LoVo (cell line): ENCODE data around the gene NINJ2.

Experiments used
- DNase-seq: peaks from one replicate; pipeline ENCODE4 v3.0.0-alpha.2; 2016; ENCODE audit warnings: low spot score

The NINJ2 gene

DNA sequence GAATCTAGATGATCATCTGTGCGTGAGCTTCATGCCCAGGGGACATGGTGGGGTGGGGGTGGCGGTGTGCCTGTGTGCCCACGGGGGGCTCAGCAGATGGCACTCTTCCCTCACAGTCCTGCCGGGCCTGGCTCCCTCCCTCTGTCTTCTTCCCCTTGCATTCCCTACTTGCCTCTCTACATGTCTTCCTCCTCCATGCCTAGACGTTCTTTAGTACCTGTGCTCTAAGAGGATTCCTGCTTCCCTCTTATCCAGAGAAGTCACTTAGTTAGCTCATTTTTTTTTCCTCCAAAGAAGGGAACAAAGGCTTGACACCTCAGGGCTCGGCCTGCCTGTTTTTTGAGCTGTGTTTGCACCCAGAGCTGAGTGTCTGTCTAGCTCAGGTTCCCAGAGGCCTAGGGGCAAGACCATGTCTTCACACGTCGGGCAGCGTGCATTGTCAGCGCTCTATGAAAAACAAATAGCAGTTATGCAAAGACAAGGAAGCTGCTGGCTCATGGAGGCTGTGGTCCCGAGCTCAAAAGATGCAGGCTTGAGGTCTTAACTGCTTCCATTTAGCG is 48.8 kb downstream of the NINJ2 start:
- no peak for DNase-seq

GRCh38 chr12:613996-614395 is 49.2 kb downstream of the NINJ2 start:
- no peak for DNase-seq

GRCh38 chr12:612886-613285 is 50.4 kb downstream of the NINJ2 start:
- no peak for DNase-seq

- no peak for DNase-seq
Measured at GRCh38 chr12:612293-612692, 51.0 kb downstream of the NINJ2 start.

DNA sequence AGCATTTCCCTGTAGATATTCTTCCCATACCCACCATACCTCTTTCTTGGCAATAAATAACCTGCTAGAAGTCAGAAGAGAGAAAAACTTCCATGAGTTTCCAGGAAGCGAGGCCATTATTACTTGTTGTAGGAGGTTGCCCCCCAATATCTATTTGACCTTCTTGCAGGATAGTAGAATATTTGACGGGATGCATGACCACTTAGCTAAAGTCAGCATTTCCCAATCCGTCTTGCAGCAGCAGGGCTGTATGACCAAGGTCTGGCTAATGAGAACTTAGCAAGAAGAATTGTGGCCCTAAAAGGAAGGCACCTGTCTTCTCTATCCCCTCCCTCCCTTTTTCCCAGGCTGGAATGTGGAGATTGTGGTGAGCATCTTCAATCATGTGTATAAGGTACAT is 51.5 kb downstream of the NINJ2 start:
- no peak for DNase-seq

DNA sequence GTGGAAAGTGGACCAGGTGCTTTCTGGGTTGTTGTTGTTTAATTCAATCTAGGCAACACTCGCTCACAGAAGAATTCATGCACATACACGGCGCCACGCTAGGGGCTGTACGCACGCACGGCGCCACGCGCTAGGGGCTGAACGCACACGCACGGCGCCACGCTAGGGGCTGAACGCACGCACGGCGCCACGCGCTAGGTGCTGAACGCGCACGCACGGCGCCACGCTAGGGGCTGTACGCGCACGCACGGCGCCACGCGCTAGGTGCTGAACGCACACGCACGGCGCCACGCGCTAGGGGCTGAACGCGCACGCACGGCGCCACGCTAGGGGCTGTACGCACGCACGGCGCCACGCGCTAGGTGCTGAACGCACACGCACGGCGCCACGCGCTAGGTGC is 54.3 kb downstream of the NINJ2 start:
- DNase-seq, result no peak

DNA sequence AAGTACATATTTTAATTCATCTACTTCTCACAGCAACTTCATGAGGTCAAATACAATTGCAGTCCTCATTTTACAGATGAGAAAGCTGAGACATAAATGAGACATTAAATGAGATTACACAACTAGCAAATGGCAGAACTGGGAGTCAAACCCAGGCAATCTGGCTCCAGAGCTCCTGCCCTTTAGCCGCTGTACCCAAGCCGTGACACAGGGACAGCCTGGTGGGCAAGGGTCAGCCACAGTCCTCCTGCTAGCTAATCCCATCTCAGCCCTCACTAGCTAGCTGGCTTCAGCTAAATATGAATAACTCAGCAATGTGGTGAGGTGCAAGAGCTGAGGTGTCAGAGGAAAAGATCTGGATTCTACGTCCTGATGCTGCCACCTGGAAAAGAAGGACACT is 54.8 kb downstream of the NINJ2 start:
- DNase-seq, result no peak

- no peak for DNase-seq
Measured at GRCh38 chr12:607541-608001, 55.7 kb downstream of the NINJ2 start.

DNA sequence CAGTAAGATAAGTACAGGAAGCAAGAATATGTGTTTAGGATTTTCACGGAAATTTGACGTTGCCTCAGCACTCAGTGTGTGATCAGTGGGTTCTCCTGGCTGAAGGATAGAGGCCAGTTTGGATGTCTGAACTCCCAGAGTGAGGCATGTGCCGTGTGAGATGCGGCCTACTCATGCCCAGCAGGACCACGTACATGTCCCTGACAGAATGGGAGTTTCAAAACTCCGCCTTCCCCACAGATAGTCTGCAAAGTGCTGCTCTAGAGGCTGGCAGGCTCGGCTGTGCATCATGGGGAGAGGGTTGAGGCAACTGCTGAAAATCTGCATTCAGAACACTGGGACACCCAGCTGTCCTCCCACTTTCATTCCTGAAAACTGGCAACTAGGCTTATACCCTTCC is 58.3 kb downstream of the NINJ2 start:
- no peak for DNase-seq

DNA sequence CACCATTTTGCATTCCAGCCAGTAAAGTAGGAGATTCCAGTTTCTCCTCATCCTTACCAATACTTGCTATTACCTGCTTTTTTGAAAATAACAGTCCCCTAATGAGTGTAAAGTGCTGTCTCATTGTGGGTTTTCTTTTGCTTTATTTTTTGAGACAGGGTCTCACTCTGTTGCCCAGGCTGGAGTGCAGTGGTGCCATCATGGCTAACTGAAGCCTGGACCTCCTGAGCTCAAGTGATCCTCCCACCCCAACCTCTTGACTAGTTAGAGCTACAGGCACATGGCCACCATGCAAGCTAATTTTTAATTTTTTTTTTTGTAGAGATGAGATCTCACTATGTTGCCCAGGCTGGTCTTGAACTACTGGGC is 60.6 kb downstream of the NINJ2 start:
- DNase-seq, result no peak

DNA sequence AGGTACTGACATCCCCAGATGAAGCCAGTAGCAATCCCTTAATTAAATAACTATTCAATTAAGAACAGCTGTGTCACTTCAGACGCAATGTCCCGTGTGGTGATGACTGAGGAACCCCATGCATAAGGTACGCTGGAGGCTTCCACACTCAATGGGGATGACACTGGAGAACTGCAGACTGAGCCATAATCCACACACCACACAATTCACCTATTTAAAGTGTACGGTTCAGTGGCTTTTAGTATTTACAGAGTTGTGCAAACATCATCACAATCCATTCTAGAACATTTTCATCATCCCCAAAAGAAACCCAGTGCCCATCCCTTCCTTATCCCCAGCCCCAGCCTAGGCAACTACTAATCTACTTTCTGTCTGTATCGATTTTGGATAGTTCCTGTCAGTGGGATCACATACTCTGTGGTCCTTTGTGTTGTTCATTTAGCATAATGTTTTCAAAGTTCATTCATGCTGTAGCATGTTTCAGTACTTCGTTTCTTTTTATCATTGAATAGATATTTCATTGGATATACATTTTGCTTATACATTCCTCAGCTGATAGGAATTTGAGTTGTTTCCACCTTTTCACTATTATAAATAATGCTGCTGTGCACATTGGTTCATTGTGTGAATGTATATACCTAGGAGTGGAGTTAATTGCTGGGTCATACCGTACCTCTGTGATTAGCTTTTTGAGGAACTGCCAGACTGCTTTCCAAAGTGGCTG is 61.1 kb downstream of the NINJ2 start:
- DNase-seq, result no peak

GRCh38 chr12:599756-600155 is 63.5 kb downstream of the NINJ2 start:
- no peak for DNase-seq

GRCh38 chr12:597926-598568 is 65.2 kb downstream of the NINJ2 start:
- DNase-seq, result no peak

- DNase-seq, result no peak
Measured at GRCh38 chr12:593396-594270, 69.6 kb downstream of the NINJ2 start.

DNA sequence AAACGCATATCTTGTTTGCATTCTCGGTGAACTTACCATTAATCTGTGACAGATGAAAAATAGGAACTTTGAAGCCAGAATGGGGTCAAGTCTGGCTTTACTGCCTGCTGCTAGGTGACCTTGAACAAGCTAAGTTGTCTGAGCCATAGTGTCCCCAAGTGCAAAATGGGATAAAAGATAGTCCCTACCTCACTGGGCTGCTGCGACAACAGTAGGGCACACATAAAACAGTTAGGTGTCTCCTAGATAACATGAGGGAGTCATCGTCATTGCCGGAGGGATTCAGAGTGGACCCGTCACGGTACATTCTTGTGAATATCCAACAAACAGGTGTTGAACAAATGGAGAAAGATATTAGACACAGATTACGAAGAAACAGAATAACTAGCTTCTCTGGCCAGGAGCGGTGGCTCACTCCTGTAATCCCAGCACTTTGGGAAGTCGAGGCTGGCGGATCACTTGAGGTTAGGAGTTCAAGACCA is 71.2 kb downstream of the NINJ2 start:
- no peak for DNase-seq

DNA sequence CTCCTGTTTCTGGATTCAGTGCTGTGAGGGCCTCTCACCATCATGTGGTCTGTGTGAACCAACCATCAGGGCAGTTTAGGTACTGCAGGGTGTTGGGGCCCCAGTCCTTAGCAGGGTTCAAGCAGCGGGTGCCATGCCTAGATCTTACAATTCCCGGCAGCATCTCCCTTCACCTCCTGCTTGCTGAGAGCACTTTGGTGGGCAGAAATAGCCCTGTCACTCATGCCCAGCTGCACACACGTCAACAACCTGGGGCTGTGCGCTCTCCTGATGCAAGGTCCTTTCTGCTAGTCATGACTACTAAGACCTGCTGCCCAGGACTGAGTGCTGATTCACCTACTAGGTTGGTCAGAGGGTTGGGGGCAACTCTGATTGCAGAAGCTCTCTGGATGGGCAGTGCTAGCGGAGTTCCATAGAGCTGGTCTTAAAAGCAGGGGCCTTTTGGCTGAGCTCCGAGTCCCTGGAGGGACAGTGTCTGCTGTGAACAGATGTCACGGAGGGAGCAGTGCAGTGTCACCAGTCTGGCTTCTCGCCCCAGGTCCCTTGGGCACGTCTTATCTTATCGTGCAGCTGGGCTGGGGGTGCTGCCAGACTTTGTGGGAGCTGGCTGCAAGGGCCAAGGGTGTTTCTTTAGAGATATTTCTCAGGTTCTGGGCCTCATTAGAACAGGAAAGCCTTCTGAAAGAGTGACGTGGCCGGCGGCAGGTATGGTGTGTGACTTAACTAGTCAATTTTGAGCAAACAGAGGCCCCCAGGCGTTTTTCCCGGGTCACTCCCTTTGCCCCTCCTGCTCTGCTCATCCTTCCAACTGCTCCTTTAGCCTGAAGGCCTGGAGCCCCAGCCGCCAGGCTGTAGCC is 71.8 kb downstream of the NINJ2 start:
- DNase-seq, result no peak

DNA sequence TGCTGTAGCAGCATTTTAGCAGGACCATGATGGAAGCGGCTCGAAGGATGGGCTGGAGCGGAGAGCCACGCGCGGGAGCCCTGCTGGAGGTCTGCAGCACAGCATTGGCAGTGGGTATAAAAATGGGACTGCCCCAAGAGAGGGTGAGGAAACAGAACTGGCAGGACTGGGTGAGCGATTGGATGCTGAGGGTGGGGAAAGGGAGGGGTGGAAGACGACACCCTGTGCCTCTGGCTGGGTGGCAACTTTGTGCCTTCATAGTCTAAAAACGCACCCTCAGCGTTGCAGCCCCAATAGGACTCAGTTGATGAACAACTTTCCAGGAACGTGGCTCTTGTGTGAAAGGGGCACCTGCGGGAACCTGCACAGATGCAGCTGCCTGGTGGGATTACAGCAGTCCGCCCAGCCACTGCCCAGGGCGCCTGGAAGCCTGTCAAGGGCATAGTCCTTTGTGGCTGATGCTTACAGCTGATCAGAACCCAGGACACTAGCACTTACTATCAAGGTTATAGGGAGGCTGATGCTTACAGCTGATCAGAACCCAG is 73.0 kb downstream of the NINJ2 start:
- DNase-seq, result no peak

DNA sequence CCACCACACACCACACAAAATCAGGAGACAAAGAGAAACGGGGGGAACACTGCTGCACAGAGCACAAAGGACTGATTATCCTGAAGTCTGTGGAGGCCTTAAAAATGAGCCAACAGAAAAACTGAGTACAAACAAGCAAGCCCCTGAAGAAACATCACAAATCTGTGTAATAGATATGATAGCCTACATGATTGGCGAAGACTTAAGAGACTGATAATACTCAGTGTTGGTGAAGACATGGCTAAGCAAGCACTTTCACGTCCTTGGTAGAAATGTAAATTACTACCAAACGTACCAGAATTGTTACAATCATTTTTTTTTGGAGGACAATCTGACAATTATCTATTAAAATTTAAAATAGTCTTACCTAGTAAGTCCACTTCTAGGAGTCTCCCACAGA is 74.6 kb downstream of the NINJ2 start:
- DNase-seq, result no peak

- no peak for DNase-seq
Measured at GRCh38 chr12:588024-588322, 75.3 kb downstream of the NINJ2 start.

DNA sequence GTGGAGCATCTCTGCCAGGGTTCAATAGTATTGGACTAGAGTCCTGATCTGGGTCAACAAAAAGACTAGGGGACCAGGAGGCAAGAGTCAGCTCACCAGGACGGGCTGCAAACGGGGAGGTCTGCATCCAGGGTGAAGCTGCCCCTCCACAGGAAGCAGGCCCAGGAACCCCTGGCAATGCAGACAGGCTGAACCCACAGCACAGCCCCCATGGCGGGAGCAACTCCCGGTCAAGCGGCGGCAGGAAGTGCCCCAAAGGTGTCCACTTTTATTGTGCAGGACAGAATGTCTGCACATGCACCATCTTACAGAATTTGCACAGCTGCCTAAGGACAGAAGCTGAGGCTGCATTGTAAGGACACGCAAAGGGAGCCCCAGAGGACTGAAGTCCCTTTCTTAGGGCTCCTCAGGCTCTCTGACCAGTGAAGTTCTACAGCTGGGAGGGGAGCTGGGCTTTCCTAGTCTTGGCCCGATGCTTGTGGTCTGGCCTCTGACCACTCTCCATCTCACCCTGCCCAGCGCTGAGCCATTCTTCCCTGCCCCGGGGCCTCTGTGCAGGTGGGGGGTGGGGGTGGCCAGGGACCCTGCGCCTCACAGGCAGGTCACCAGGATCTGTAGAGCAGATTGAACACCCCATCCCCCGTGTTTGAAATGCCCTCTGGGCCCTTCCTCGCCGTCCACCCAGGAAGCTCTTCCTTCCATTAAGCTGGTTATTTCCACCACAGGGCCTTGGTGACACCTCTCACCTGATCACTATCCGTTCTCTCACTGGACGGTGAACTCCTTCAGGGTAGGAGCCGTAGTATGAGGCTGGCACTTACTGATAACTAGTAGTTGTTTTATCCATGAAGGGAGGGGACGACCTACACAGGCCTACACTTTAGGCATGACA is 75.9 kb downstream of the NINJ2 start:
- no peak for DNase-seq
